Pancreas (tissue), 10 donors: ENCODE results near the gene TRIM9. TPM values are rescaled to one million over a fixed set of nuclear protein-coding genes. Genes with fewer than 3 reads are reported as not detected.

ENCODE experiments used
- ATAC-seq, 4 donors: fragments of 200-7000 bp; cut with Tn5 transposase; one replicate each; pipeline versions ENCODE4 v1.8.0 to v1.9.1; 2020; ENCODE audit warnings: mild to moderate bottlenecking in 4 of 4, moderate library complexity in 4 of 4
- DNase-seq, 6 donors: peaks; one replicate each; pipeline ENCODE4 v3.0.0-alpha.2; 2020
- FAIRE-seq: peaks from 2 replicates; lab custom pipeline; 2012; peaks lifted over from hg19 to GRCh38; lab: Jason Lieb, UNC
- H3K27ac ChIP-seq, 4 donors: fragments of 200-600 bp; sonication (generic); 1 replicate in 3 of 4; 2 replicates in 1 of 4; pipeline versions ENCODE4 v1.5.0 to v1.8.0; 2020
- H3K27me3 ChIP-seq, 4 donors: fragments of 200-600 bp; one replicate each; pipeline ENCODE4 v1.8.0; 2021
- H3K36me3 ChIP-seq, 3 donors: fragments of 200-600 bp; sonication (generic) in 1 of 3; one replicate each; pipeline versions ENCODE4 v1.5.0 to v1.8.0; 2020 to 2021
- H3K4me1 ChIP-seq, 3 donors: fragments of 200-600 bp; one replicate each; pipeline ENCODE4 v1.8.0; 2021
- H3K4me3 ChIP-seq, 4 donors: fragments of 200-600 bp; sonication (generic) in 2 of 4; one replicate each; pipeline versions ENCODE4 v1.5.0 to v1.8.0; 2020 to 2021
- H3K9me3 ChIP-seq, 4 donors: fragments of 200-600 bp; one replicate each; pipeline ENCODE4 v1.8.0; 2021
- WGBS, 2 donors: extraction: QIAGEN DNeasy Blood & Tissue Kit; methylation state at CpG; one replicate each; pipeline ENCODE4 v1.1.7; 2013; 5-methylcytosine and 5-hydroxymethylcytosine counted together
- intact Hi-C, 3 donors: fragments of 100-400 bp; cut with DNase I; formaldehyde crosslinking; loops; one replicate each; pipeline versions ENCODE4 v1.11.1 to v1.14.2; 2022
- polyA plus RNA-seq, 2 donors: library from polyadenylated mRNA; stranded (reverse); fragments of 200-250 nt; gene quantifications; one replicate each; pipeline ENCODE4 v1.2.3, GENCODE V29; 2013
- total RNA-seq, 6 donors: library from RNA; stranded (reverse); fragmentation: NEBNext Ultra II Directional in 4 of 6; extraction: Animal tissue kit (Norgen Biotek cat#: 25700) in 4 of 6; gene quantifications; one replicate each; pipeline versions ENCODE4 v1.2.1 to v1.2.4, GENCODE V29; 2021 to 2023
- TF ChIP-seq, protein P1 (sequence below), 4 donors: fragments of 200-600 bp; sonication (generic) in 3 of 4; IDR thresholded peaks; one replicate each; pipeline versions ENCODE4 v1.5.0 to v1.8.0; 2021; ENCODE audit warnings: antibody characterized with exemption in 4 of 4
- donor health status: healthy with polysubstance abuse.
- donor health status: DM: no; HTN: no; CAD: no; lungs with moderate emphysema.
- donor health status: DM: no; HTN: no; CAD: no.
- donor health status: control.
- donor health status: control.
- donor health status: Bipolar disorder and iron deficiency.
- donor health status: DM: yes; HTN: yes; CAD: no.
- donor health status: DM: no; HTN: no; CAD: no.
- donor health status: DM: no; HTN: no; CAD: no.
- donor health status: DM: yes; HTN: yes; CAD: no.

TRIM9 gene
- total and polyA plus RNA-seq, 8 donors: 0.25 to 3.4 (median 0.79) TPM

- ATAC-seq: peak in 1 of 4 donors; percentile 37
- Histone ChIP-seq H3K9me3 (no peaks in the 10 kb centered on the region), H3K27ac (no peak overlapping the region), H3K4me3 (no peak overlapping the region), H3K4me1 (no peaks in the 10 kb centered on the region), H3K36me3 (no peaks in the 10 kb centered on the region), H3K27me3 (no peaks in the 10 kb centered on the region)
- intact Hi-C loops: no loop called here
- TF ChIP-seq, protein P1, sequence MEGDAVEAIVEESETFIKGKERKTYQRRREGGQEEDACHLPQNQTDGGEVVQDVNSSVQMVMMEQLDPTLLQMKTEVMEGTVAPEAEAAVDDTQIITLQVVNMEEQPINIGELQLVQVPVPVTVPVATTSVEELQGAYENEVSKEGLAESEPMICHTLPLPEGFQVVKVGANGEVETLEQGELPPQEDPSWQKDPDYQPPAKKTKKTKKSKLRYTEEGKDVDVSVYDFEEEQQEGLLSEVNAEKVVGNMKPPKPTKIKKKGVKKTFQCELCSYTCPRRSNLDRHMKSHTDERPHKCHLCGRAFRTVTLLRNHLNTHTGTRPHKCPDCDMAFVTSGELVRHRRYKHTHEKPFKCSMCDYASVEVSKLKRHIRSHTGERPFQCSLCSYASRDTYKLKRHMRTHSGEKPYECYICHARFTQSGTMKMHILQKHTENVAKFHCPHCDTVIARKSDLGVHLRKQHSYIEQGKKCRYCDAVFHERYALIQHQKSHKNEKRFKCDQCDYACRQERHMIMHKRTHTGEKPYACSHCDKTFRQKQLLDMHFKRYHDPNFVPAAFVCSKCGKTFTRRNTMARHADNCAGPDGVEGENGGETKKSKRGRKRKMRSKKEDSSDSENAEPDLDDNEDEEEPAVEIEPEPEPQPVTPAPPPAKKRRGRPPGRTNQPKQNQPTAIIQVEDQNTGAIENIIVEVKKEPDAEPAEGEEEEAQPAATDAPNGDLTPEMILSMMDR (IDR thresholded peaks at IDR 0.05): no peak
- 46 to 64% methylated on average over 1 of the region's 1 CpG for WGBS, 2 donors
- no peak for FAIRE-seq
- no peak for DNase-seq
These were observed 15.8 kb downstream of the TRIM9 start for GRCh38 chr14:51079085-51079484.

- FAIRE-seq (no peak), DNase-seq (no peak), ATAC-seq (no peak)
- Histone ChIP-seq H3K4me1 (peaks cover 0 to 4% (median 0%) of the 10 kb centered on the region in 3 donors), H3K27me3 (no peaks in the 10 kb centered on the region), H3K36me3 (no peaks in the 10 kb centered on the region), H3K9me3 (no peaks in the 10 kb centered on the region), H3K4me3 (no peak overlapping the region), H3K27ac (no peak overlapping the region)
- WGBS, 2 donors: 78 to 91% methylated on average over 8 of the region's 8 CpGs
- intact Hi-C loops: no loop called here
- TF ChIP-seq, protein P1 (IDR thresholded peaks at IDR 0.05): no peak
These were observed 20.1 kb downstream of the TRIM9 start for GRCh38 chr14:51074701-51075385.

GRCh38 chr14:51073731-51074130, 21.2 kb downstream of the TRIM9 start:
- DNase-seq: no peak
- no peak overlapping the region for H3K27ac ChIP-seq
- H3K4me1 ChIP-seq: peaks cover 0 to 4% (median 0%) of the 10 kb centered on the region in 3 donors
- TF ChIP-seq, protein P1 (IDR thresholded peaks at IDR 0.05): no peak
- 51 to 58% methylated on average over 2 of the region's 2 CpGs for WGBS, 2 donors
- no peaks in the 10 kb centered on the region for H3K9me3 ChIP-seq
- no peak overlapping the region for H3K4me3 ChIP-seq
- no peaks in the 10 kb centered on the region for H3K27me3 ChIP-seq
- FAIRE-seq: no peak
- ATAC-seq: no peak
- H3K36me3 ChIP-seq: no peaks in the 10 kb centered on the region
- intact Hi-C loops: no loop called here

- H3K4me3 ChIP-seq: no peak overlapping the region
- intact Hi-C loops: no loop called here
- DNase-seq: no peak
- TF ChIP-seq, protein P1 (IDR thresholded peaks at IDR 0.05): no peak
- peaks cover 0 to 4% (median 0%) of the 10 kb centered on the region in 3 donors for H3K4me1 ChIP-seq
- H3K36me3 ChIP-seq: no peaks in the 10 kb centered on the region
- no peak for ATAC-seq
- H3K27ac ChIP-seq: no peak overlapping the region
- H3K9me3 ChIP-seq: no peaks in the 10 kb centered on the region
- no peaks in the 10 kb centered on the region for H3K27me3 ChIP-seq
- FAIRE-seq: no peak
These were observed 21.9 kb downstream of the TRIM9 start for GRCh38 chr14:51072976-51073375.

DNA sequence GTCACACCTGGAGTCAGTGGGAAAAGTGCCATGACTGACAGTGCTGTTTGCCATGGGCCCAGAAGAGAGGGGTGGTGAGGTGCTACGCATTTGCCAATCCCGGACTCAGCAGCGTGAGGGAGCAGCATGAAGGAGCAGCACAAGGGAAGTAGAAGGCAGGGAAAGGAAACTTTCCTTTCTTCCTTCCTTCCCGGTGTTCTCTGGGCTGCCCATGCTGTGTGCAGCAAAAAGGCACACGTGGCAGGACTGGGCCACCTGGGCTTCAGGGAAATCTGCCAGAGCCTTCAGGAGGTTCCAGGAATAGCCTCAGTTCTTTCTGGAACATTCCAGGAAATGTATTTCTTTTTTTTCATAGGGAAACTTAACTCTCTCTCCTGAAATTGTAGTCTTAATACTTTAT, 23.0 kb downstream of the TRIM9 start:
- intact Hi-C loops: no loop called here
- Histone ChIP-seq H3K36me3 (no peaks in the 10 kb centered on the region), H3K4me1 (peaks cover 0 to 4% (median 0%) of the 10 kb centered on the region in 3 donors), H3K27ac (peak overlapping the region in 1 of 4 donors; percentile 54), H3K9me3 (no peaks in the 10 kb centered on the region), H3K27me3 (no peaks in the 10 kb centered on the region), H3K4me3 (no peak overlapping the region)
- ATAC-seq (peak in 3 of 4 donors; percentile 63 to 84 (median 79)), DNase-seq (peak in 3 of 6 donors; percentile 11 to 46 (median 31)), FAIRE-seq (no peak)
- 35 to 45% methylated on average over 5 of the region's 5 CpGs for WGBS, 2 donors
- TF ChIP-seq, protein P1 (IDR thresholded peaks at IDR 0.05): no peak
